ENCODE measurements around the gene OBSCN.

OBSCN gene

DNA sequence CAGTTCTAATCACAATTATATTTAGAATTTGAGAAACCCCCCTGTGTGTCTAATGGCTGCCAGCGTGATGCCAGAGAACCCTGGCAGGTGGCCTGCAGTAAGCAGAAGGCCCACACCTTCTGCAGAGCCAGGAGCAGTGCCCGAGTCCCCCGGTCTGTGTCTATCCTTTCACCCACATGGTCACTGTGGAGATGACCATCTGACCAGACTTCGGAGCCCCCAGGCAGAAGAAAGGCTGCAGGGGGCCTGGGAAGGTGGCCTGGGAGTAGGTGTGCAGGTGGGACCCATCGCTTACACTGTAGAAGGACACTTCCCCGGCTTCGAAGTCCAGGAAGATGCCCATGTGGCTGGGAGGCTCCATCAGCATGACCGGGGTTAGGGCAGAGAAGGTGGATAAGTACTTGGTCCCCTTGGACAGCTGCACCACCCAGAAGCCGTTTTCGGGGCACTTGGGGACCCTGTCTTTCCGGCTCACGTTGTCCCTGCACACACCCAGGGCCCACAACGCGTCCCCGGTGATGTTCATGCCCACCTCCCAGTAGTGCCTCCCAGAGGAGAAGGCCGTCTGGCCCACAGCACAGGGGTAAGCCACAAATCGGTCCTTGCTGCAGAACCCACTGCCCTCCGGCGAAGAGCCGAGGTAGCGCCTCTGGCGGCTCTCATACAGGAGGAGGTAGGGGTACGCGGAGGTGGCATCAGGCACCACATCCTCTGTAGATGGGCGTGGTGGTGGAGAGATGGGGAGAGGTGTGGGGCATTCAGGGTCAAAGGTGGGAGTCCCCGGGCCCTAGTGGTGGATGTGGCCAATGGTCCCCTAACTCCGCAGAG is 200.4 kb downstream of the OBSCN start:
- TF ChIP-seq, protein P1, sequence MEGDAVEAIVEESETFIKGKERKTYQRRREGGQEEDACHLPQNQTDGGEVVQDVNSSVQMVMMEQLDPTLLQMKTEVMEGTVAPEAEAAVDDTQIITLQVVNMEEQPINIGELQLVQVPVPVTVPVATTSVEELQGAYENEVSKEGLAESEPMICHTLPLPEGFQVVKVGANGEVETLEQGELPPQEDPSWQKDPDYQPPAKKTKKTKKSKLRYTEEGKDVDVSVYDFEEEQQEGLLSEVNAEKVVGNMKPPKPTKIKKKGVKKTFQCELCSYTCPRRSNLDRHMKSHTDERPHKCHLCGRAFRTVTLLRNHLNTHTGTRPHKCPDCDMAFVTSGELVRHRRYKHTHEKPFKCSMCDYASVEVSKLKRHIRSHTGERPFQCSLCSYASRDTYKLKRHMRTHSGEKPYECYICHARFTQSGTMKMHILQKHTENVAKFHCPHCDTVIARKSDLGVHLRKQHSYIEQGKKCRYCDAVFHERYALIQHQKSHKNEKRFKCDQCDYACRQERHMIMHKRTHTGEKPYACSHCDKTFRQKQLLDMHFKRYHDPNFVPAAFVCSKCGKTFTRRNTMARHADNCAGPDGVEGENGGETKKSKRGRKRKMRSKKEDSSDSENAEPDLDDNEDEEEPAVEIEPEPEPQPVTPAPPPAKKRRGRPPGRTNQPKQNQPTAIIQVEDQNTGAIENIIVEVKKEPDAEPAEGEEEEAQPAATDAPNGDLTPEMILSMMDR (IDR thresholded peaks at IDR 0.05; ENCODE audit: low read depth, low read length): no peak
- DNase-seq (ENCODE audit: extremely low read depth, low read depth): no peak

DNA sequence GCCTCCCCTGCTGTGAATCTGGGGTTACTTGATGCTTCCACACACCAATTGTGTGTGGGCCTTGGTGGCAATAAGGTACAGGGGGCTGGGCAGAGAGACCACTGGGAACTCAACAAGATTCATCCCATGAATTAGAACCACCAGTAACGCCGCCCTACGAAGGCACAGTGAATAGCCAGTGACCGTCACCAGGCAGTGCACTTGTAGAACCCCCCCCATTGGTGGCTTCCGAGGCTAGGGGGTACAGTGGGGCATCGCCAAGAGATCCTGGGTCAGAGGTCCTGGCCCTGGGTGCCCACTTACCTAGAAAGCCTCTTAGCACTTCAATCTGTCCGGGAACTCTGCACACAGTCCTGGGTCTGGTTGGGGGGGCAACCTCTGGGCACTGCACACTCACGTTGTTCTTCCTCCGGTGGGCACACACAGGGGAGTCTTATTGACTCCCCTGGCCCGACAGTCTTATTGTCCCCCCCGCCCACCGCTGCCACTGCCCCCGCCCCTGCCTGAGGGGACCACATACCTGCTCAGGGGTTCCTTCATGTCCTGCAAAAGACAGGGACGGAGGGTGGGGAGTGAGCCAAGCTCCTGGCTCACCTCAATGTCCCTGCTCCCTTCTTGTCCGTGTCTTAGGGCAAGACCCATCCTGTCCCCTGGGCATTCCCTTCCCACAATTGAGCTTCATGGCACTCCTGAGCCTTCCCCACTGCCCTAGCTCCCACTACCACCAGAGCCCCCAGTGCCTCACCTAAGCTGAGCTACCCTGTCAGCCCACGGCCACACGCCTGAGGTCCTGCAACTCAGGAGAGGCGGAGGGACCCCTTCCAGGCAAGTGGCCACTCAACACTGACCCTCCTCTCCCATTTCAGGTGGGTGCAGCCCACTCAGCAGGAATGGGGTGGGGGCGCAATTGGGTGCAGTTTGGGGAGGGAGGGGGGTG is 201.3 kb downstream of the OBSCN start:
- DNase-seq (ENCODE audit: extremely low read depth, low read depth): no peak
- TF ChIP-seq, protein P1 (IDR thresholded peaks at IDR 0.05; ENCODE audit: low read depth, low read length): no peak

DNA sequence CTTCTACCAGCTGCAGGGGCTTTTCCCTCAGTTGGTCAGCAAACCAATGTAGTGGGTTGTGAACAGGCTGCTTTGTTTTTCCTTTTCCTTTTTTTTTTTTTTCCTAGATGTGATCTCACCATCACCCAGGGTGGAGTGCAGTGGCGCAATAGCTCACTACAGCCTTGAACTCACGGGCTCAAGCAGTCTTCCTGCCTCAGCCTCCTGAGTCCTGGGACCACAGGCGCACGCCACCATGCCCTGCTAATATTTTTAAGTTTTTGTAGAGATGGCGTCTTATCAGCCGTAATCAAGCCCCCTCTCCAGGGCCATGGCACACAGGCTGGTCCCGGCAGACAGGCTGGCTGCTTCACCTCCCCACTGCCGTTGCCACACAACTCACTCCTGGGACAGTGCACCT is 202.2 kb downstream of the OBSCN start:
- TF ChIP-seq, protein P1 (IDR thresholded peaks at IDR 0.05; ENCODE audit: low read depth, low read length): no peak
- DNase-seq (ENCODE audit: extremely low read depth, low read depth): no peak

DNA sequence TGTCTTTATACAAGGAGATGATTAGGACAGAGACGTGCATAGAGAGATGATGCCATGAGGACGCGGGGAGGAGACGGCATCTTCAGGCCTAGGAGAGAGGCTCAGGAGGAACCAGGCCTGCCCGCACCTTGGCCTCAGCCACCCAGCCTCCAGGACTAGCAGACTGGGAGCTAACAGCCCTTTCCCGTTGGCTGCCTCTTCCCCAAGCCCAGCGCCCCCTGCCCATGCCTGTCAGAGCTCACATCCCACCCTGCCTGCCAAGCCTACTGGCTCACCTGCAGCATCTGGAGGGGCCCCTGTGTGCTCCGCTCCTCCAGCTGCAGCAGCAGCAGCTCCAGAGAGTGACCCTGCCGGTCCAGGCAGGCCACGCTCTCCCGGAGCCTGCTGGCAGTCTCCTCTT is 202.8 kb downstream of the OBSCN start:
- DNase-seq (ENCODE audit: extremely low read depth, low read depth): no peak
- TF ChIP-seq, protein P1 (IDR thresholded peaks at IDR 0.05; ENCODE audit: low read depth, low read length): no peak

DNA sequence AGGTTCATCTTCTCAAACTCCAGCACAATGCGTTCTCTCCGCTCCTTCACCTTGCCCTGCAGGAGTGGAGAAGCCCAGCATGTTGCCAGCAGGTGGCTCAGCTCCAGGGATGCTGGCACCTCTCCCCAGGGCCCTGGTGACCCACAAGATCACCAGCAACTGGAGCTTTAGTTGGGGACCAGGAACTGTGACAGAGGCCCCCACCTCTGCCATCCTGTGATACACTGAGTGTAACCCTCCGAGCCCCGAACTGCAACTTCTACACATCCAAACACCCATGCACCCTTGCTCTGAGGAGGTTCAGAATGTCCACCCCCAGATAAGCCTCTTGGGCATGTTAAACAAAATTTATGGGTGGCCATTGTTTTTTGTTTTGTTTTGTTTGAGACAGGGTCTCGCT is 203.3 kb downstream of the OBSCN start:
- no peak for DNase-seq (ENCODE audit: extremely low read depth, low read depth)
- TF ChIP-seq, protein P1 (IDR thresholded peaks at IDR 0.05; ENCODE audit: low read depth, low read length): no peak

DNA sequence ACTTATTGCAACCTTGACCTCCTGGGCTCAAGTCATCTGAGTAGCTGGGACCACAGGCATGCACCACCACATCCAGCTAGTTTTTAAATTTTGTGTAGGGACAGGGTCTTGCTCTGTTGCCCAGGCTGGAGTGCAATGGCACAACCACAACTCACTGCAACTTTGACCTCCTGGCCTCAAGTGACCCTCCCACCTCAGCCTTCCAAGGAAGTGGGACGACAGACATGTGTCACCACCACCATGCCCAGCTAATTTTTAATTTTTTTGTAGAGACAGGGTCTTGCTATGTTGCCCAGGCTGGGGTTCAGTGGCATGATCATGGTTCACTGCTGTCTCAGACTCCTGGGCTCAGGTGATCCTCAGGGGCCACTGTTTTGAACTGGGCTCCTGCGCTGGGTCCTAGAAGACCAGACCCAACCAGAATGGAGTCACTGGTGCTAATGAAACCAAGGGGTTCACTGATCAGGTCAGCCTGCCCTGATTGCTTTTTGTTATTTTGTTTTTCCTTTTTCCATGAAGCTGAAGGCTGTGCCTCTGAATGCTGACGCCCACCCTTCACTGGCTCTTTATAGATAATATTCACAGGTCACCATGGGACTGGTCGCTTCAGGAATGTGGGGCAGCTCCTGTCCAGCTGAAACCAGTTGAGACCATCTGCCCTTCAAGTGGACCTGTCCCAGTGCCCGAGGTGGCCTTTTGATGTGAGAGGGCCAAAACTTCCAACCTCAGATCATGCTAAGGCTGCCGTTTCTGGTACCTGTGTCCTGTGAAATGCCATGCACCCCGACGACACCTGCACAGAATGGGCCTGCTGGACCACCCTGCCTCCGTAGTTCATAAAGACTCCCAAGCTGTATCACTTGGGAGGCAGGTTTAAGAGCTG is 203.9 kb downstream of the OBSCN start:
- DNase-seq (ENCODE audit: extremely low read depth, low read depth): no peak
- TF ChIP-seq, protein P1 (IDR thresholded peaks at IDR 0.05; ENCODE audit: low read depth, low read length): no peak
